OCI-LY3 (cell line): ENCODE data around the gene SPRY4.

Source experiments
- CTCF ChIP-seq: fragments of 200-600, 300-600 bp; sonication (generic); IDR thresholded peaks from 2 replicates; pipeline ENCODE4 v1.5.1; 2014; ENCODE audit warnings: antibody characterized with exemption, low read length, low read depth
- EZH2phosphoT487 ChIP-seq: fragments of 200-600 bp; shearing (Covaris generic); IDR thresholded peaks from 2 replicates; pipeline ENCODE4 v1.6.1; 2018; ENCODE audit warnings: antibody characterized with exemption, mixed run types, low read depth

- TF ChIP-seq CTCF (no peak), EZH2phosphoT487 (no peak)
Measured at GRCh38 chr5:142277796-142278195, 47.0 kb downstream of the SPRY4 start.
